ENCODE results near the gene PNPLA7. TPM values are rescaled to one million over a fixed set of nuclear protein-coding genes. Genes with fewer than 3 reads are reported as not detected.

Gene PNPLA7
- total and polyA plus RNA-seq, 2 of the 8 experiments (the other 6 are each of a cell fraction or from before 2014, with no cell fraction given) = 0.35 to 0.47 TPM

DNA sequence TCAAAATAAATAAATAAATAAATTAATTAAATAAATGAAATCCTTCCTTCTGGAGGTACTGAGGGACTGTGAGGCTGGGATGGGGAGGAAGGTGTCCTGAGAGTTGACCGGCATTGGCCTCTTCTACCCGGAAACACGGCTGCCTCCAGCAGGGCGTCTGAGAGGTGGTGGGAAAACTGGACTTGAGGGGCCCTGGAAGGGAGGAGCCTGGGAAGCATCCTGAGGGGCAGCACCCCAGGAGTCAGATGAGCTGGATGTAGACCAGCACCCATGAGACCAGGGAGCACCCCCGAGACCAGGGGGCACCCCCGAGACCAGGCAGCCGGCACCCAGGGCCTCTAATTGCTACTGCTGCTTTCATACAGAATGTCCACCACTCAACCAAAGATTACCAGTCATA is 82.3 kb downstream of the PNPLA7 start (continued):
- TF ChIP-seq EP300 (IDR thresholded peaks at IDR 0.05; ENCODE audit: borderline replicate concordance in 1 of 2, low read depth in 2 of 2, low read length in 2 of 2) = no peak
- no peak for TF ChIP-seq FOSL1 (IDR thresholded peaks at IDR 0.05; ENCODE audit: insufficient read depth, low read depth, low read length)
- no peak for TF ChIP-seq JUN (IDR thresholded peaks at IDR 0.05; ENCODE audit: low read depth, low read length)
- TF ChIP-seq PHF8 (conservative IDR thresholded peaks at IDR 0.05; ENCODE audit: low read depth, low read length) = no peak
- no peak for TF ChIP-seq CBX8 (IDR thresholded peaks at IDR 0.05; ENCODE audit: borderline replicate concordance, low read depth, low read length)
- TF ChIP-seq RAD21 (IDR thresholded peaks at IDR 0.05 in 1 of 2, conservative IDR thresholded peaks at IDR 0.05 in 1 of 2; ENCODE audit: low read depth in 2 of 2, low read length in 2 of 2) = no peak

All from H1 (cell line).